ENCODE results near the gene DCC. TPM values are rescaled to one million over a fixed set of nuclear protein-coding genes. Genes with fewer than 3 reads are reported as not detected.

DCC gene
- total RNA-seq, 2 donors from 2014 or later = not detected

DNA sequence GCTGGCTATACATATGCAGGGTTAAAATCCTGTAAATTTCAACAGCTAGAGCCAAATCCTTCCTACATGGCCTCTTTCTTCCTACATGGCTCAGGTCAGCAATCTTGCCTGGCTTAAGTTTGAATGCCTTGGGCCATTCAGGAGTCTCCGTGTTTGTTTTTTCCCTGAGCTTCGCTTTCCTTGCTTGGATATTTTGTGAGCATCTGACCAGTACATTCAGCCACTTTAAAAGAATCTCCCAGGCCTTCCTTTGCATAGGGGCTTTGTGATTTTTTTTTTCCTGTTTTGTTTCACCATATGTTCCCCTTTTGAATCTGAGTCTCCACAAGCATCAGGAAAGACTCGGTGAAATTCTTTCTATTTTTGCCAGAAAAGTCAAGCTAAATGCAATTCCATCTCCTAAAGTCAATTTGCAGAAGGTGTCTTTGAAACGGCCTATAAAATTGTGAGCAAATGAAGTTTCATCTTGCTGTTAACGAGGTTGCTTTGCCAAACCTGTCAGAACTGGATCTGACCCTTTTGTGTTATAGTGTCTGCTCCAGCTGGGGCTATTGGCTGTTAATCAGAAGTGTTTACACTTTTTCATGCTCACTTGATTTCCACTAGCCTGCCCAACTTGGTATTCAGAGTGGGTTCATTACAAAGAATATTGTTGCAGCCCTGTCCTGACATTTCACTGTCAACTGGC is 256.9 kb downstream of the DCC start:
- peaks cover 14% of the 10 kb centered on the region for H3K9me3 Mint-ChIP-seq
- no peak for ATAC-seq (replicated peaks)
- no peaks in the 10 kb centered on the region for H3K27me3 Mint-ChIP-seq
- H3K4me3 Mint-ChIP-seq = no peak overlapping the region
- H3K27ac Mint-ChIP-seq = no peak overlapping the region
- H3K36me3 Mint-ChIP-seq (ENCODE audit: low read depth) = no peaks in the 10 kb centered on the region
- H3K4me1 Mint-ChIP-seq = no peaks in the 10 kb centered on the region

DNA sequence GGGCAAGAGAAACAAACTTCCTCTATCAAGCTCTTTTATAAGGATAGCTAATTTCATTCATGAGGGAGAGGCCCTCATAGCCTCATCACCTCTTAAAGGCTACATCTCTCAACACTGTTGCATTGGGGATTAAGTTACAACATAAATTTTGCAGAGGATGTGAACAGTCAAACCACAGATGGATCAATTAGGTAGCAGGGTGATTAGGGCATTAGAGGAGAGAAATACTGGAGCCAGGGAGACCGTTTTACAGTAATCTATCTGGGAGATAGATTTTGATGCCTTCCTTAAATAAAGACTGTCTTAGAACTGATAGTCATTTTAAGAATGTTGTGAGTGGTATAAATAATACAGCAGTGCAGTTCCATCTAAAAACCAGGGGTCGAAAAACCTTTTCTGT is 258.9 kb downstream of the DCC start:
- no peak for ATAC-seq (replicated peaks)
- Mint-ChIP-seq H3K36me3 (ENCODE audit: low read depth) (no peaks in the 10 kb centered on the region), H3K9me3 (peaks cover 10% of the 10 kb centered on the region), H3K4me1 (no peaks in the 10 kb centered on the region), H3K4me3 (no peak overlapping the region), H3K27me3 (no peaks in the 10 kb centered on the region), H3K27ac (no peak overlapping the region)

DNA sequence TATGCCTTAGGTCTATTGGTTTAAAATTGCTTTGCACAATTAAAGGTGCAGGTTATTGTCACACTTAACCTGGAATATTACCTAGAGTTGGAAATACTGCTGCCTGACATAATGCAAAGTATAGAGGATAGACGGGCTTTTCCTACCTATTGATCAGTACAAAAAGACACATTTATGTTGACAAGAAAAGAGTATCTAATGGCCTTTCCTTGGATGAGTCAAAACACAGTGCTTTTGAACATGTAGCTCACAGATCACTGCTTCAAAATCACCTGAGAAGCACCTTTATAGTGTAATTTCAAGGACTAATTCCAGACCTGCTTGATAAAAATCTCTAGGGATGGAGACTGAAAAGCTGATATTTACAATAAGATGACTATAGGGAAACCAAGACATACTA is 262.8 kb downstream of the DCC start:
- Mint-ChIP-seq H3K36me3 (ENCODE audit: low read depth) (no peaks in the 10 kb centered on the region), H3K4me1 (no peaks in the 10 kb centered on the region), H3K9me3 (peaks cover 5% of the 10 kb centered on the region), H3K27me3 (no peaks in the 10 kb centered on the region), H3K4me3 (no peak overlapping the region), H3K27ac (no peak overlapping the region)
- ATAC-seq (replicated peaks) = no peak

DNA sequence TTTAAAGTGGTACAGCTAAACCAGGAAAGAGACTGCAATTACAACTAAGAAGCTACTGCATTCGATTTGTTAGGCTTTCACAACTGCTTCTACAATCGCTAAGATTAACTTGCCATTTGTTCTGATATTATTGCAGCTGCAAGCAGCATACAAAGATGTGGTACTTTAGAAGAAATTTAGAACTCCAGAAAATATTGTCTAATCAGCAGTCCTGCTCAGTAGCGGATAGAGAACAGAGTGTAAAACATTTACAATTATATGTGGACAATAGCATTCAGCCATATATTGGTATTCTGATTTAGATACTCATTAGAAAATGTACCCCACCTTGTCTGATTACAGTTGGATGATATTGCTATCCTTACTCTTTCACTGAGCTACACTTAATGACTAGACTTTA is 265.3 kb downstream of the DCC start:
- no peaks in the 10 kb centered on the region for H3K36me3 Mint-ChIP-seq (ENCODE audit: low read depth)
- no peaks in the 10 kb centered on the region for H3K27me3 Mint-ChIP-seq
- peaks cover 5% of the 10 kb centered on the region for H3K9me3 Mint-ChIP-seq
- no peak overlapping the region for H3K27ac Mint-ChIP-seq
- no peaks in the 10 kb centered on the region for H3K4me1 Mint-ChIP-seq
- no peak overlapping the region for H3K4me3 Mint-ChIP-seq
- no peak for ATAC-seq (replicated peaks)

DNA sequence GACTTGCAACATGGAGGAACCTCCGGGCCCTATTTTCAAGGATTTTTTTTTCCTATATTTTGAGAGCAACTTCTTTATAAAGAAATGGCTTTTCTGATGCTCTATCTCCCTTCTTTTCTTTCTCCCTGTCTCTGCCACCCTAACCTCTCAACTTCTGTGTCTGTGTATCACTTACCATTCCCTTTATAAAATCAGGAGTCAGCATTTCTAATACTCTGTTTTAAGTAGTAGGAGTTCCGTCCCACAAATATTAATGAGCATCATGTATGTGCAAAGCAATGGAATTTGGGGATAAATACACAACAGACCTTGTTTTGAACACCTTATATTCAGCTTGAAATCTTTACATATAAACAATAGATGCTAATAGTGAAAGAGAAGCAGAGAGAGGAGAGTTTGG is 268.0 kb downstream of the DCC start:
- Mint-ChIP-seq H3K27me3 (no peaks in the 10 kb centered on the region), H3K4me1 (no peaks in the 10 kb centered on the region), H3K27ac (no peak overlapping the region), H3K9me3 (no peaks in the 10 kb centered on the region), H3K4me3 (no peak overlapping the region), H3K36me3 (ENCODE audit: low read depth) (no peaks in the 10 kb centered on the region)
- ATAC-seq (replicated peaks) = no peak

DNA sequence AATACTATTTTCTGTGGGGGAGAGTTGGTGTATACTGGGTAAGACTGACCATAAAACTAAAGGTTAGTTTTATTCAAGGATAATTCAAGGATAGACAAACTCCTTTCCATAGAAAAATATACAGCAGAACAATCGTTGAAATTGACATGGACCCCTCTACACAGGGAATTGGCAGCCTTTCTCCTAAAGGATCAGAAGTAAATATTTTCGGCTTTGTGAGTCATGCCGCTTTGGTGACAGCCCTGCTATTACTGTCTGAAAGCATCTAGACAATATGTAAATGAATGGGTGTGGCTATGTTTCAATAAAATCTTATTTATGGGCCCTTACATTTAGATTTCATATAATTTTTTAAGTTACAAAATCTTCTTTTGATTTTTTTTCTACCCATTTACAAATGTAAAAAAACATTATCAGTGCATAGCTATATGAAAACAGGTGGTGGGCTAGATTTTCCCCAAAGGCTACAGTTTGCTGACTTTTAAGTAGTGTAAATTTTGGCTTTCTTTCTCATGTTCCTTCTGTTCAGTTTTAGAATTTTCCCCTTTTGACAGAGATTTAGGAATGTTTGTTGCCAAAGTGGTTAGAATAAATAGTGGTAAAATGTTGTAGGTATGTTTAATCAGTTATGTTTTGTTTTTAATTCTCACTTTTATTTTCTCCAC is 270.6 kb downstream of the DCC start:
- no peak overlapping the region for H3K27ac Mint-ChIP-seq
- no peaks in the 10 kb centered on the region for H3K9me3 Mint-ChIP-seq
- H3K27me3 Mint-ChIP-seq = no peaks in the 10 kb centered on the region
- no peak for ATAC-seq (replicated peaks)
- H3K36me3 Mint-ChIP-seq (ENCODE audit: low read depth) = no peaks in the 10 kb centered on the region
- H3K4me1 Mint-ChIP-seq = no peaks in the 10 kb centered on the region
- no peak overlapping the region for H3K4me3 Mint-ChIP-seq

DNA sequence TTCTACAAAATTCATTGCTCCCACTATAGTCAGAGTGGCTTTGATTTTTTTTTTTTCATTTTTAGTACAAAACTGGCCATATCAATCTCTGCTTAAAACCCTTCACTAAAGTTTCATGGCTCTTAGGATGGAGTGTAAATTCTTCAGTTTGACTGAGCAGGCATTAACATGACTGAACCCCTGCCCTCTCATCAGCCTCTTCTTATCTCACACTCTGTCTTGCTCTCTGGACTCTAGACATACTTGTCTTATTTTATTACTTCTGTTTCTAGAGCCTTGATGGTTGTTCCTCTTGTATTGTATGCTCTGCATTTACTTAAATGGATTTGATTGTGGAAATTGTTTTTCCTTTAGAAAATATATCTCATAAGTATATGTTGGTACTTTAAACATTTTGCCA is 272.4 kb downstream of the DCC start:
- no peak overlapping the region for H3K27ac Mint-ChIP-seq
- H3K36me3 Mint-ChIP-seq (ENCODE audit: low read depth) = no peaks in the 10 kb centered on the region
- no peaks in the 10 kb centered on the region for H3K4me1 Mint-ChIP-seq
- H3K4me3 Mint-ChIP-seq = no peak overlapping the region
- ATAC-seq (replicated peaks) = no peak
- no peaks in the 10 kb centered on the region for H3K27me3 Mint-ChIP-seq
- peaks cover 4% of the 10 kb centered on the region for H3K9me3 Mint-ChIP-seq

DNA sequence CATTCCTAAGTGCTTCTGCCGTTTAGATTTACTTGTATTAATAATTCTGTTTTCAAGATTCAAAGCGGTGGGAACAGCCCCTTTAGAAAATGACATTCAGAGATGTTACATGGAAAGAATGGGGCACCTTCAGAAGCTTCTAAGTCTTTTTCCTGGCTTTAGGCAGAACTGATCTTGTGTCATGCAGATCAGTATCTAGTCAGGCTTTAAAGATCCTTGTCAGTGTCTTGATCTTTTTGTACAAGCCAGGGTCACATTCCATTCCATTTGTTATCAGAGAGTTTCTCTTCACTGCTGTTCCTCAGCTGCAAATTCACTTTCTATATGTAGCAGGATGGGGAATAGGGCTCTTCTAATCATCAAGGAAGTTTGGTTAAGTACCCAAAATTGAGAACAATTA is 275.3 kb downstream of the DCC start:
- H3K9me3 Mint-ChIP-seq = peaks cover 4% of the 10 kb centered on the region

DNA sequence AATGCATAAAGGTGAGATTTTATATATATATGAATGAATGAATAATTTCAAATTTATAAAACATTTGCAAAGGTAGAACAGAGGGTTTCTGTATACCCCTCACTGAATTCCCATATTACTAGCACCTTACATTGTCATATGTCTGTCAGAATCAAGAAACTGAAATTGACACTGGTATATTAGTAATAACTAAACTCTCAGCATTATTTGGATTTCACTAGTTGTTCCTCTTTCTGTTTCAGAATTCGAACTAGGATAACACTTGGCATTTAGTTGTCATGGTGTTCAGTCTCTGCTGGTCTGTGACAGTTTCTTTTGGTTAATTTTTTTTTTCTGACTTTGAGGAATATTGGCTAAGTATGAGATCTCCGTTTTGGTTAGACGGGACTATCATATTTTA is 275.9 kb downstream of the DCC start:
- ATAC-seq (replicated peaks) = no peak
- Mint-ChIP-seq H3K36me3 (ENCODE audit: low read depth) (no peaks in the 10 kb centered on the region), H3K4me1 (no peaks in the 10 kb centered on the region), H3K27ac (no peak overlapping the region), H3K27me3 (no peaks in the 10 kb centered on the region), H3K4me3 (no peak overlapping the region), H3K9me3 (peaks cover 4% of the 10 kb centered on the region)

More for the DNA sequence above, 275.3 kb downstream of the DCC start:
- Mint-ChIP-seq H3K4me3 (no peak overlapping the region), H3K36me3 (ENCODE audit: low read depth) (no peaks in the 10 kb centered on the region), H3K27ac (no peak overlapping the region), H3K4me1 (no peaks in the 10 kb centered on the region), H3K27me3 (no peaks in the 10 kb centered on the region)
- no peak for ATAC-seq (replicated peaks)

DNA sequence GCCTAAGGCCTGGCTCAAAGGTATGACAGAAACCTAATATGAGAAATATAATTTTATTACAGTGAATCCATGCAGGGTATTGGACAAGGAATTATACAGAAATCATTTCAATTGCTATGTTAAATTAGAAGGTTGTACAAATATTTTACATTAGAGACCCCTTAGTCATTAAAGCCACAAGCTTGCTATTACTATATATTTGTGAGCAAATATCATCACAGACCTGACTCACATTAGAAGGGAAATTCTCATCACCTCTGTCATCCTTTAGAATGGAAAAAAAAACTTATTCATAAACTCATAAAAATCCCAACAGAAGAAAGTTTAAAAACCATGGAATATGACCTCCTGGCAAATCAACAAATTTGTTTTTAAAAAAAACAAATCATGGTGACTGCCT is 277.9 kb downstream of the DCC start:
- no peak overlapping the region for H3K27ac Mint-ChIP-seq

DNA sequence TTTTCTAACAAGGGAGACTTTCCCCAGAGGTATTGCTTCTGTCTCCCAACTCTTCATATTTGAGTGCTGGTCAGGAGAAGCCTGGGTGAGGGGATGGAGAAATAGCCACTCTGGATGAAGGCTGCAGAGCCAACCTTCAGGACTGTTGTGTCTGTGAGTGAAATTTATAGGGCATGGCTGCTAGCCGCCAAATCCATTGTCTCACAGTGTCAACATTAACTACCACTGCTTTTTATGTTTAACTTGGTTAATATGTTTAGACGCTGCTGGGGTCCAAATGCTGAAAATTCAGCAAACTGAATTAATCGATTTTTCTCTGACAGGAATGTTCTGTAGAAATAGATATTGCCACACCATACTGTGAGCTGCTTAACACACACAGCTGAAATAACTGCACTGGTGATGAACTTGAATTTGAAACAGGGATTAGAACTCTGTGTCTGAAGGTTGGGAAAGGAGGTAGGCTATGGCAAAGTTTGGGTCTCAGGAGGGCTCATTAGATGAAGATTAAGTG is 281.0 kb downstream of the DCC start:
- Mint-ChIP-seq H3K4me3 (no peak overlapping the region), H3K27ac (no peak overlapping the region), H3K27me3 (no peaks in the 10 kb centered on the region), H3K4me1 (no peaks in the 10 kb centered on the region), H3K9me3 (peaks cover 4% of the 10 kb centered on the region), H3K36me3 (ENCODE audit: low read depth) (no peaks in the 10 kb centered on the region)
- ATAC-seq (replicated peaks) = no peak

More for the DNA sequence above, 277.9 kb downstream of the DCC start:
- H3K4me1 Mint-ChIP-seq = no peaks in the 10 kb centered on the region
- no peak for ATAC-seq (replicated peaks)
- H3K27me3 Mint-ChIP-seq = no peaks in the 10 kb centered on the region
- no peak overlapping the region for H3K4me3 Mint-ChIP-seq
- no peaks in the 10 kb centered on the region for H3K36me3 Mint-ChIP-seq (ENCODE audit: low read depth)
- H3K9me3 Mint-ChIP-seq = peaks cover 4% of the 10 kb centered on the region

DNA sequence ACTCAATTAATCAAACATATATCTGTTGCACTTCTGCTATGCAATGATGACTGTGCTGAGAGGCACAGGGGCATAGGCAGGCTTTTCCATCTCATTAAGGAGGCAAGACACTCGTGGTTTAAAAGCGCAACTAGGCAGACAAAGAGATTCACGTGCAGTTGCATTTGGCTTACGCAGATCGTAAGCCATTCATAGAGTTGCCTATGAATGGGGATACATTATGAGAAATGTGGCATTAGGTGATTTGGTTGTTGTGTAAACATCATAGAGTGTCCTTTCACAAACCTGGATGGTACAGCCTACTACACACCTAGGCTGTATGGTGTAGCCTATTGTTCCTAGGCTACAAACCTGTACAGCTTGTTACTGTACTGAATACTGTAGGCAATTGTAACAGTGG is 284.7 kb downstream of the DCC start:
- no peaks in the 10 kb centered on the region for H3K36me3 Mint-ChIP-seq (ENCODE audit: low read depth)
- no peak for ATAC-seq (replicated peaks)
- no peaks in the 10 kb centered on the region for H3K4me1 Mint-ChIP-seq
- H3K27ac Mint-ChIP-seq = no peak overlapping the region
- H3K4me3 Mint-ChIP-seq = no peak overlapping the region
- no peaks in the 10 kb centered on the region for H3K27me3 Mint-ChIP-seq
- H3K9me3 Mint-ChIP-seq = no peaks in the 10 kb centered on the region

DNA sequence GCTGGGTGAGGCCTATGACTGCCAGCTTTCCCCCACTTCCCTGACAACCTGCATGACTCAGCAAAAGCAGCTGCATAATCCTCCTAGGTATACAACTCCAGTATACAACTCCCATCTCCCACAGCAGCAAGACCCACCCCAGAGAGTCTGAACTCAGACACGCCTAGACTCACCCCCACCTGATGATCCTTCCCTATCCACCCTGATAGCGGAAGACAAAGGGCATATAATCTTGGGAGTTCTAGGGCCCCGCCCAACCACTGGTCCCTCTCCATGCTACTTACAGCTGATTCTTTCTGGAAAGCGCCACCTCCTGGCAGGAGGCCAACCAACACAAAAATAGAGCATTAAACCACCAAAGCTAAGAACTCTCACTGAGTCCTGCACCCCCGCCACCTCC is 296.5 kb downstream of the DCC start:
- Mint-ChIP-seq H3K4me3 (no peak overlapping the region), H3K27ac (no peak overlapping the region), H3K9me3 (peaks cover 10% of the 10 kb centered on the region), H3K36me3 (ENCODE audit: low read depth) (no peaks in the 10 kb centered on the region), H3K27me3 (no peaks in the 10 kb centered on the region), H3K4me1 (no peaks in the 10 kb centered on the region)
- ATAC-seq (replicated peaks) = no peak

DNA sequence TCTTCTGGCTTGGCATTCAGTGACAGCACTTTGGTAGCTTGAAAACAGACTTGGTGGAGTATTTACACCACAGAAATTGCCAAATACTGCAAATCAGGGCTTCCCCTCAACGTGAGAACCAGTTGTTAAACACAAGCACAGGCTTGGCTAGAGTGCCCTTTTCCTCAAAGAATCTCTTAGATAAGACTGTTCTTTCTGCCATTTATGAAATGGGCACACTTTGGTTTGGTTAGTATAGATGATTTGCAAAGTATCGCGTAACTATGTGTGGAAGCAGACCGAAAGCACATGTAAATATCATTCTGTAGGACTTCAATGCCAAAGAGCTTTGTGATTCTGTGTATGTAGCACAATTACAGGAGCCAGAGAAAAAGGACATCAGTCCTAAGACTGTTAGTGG is 308.2 kb downstream of the DCC start:
- no peak for ATAC-seq (replicated peaks)
- Mint-ChIP-seq H3K4me1 (no peaks in the 10 kb centered on the region), H3K9me3 (peaks cover 8% of the 10 kb centered on the region), H3K4me3 (no peak overlapping the region), H3K27me3 (no peaks in the 10 kb centered on the region), H3K27ac (no peak overlapping the region), H3K36me3 (ENCODE audit: low read depth) (no peaks in the 10 kb centered on the region)

DNA sequence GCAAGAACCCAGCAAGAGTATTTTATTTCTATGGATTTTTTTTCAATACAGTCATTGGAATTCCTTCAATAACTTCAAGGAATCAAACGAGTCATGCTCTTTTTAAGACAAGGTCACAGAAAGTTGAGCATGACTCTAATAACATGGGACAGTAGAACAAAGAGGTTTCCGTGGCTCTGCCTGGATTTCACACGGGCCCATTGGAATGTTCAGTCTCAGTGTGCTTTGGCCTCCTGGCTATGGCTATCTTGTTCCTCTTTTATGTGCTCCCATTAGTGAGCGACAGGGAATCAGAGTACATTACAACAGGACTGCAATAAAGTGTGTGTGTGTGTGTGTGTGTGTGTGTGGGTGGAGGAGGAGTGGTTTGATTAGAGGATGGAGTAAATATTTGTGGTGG is 312.4 kb downstream of the DCC start:
- H3K9me3 Mint-ChIP-seq = peaks cover 16% of the 10 kb centered on the region

More for the DNA sequence above, 312.4 kb downstream of the DCC start:
- H3K36me3 Mint-ChIP-seq (ENCODE audit: low read depth) = no peaks in the 10 kb centered on the region
- H3K27me3 Mint-ChIP-seq = no peaks in the 10 kb centered on the region
- H3K4me1 Mint-ChIP-seq = no peaks in the 10 kb centered on the region
- H3K27ac Mint-ChIP-seq = no peak overlapping the region
- ATAC-seq (replicated peaks) = no peak
- no peak overlapping the region for H3K4me3 Mint-ChIP-seq
